VCaP (cell line): Measurements from ENCODE around the gene RNF150.

Source experiments
- H3K27ac ChIP-seq: fragments of 450-650 bp; 2 replicates; pipeline ENCODE4 v1.5.1; 2017
- CTCF ChIP-seq: fragments of 450-650 bp; conservative IDR thresholded peaks from 2 replicates; pipeline ENCODE4 v1.5.1; 2017; ENCODE audit warnings: mild to moderate bottlenecking, moderate library complexity

The RNF150 gene

GRCh38 chr4:140875746-140876452 lies 257.4 kb downstream of the RNF150 start:
- TF ChIP-seq CTCF, result no peak
- no peak overlapping the region for H3K27ac ChIP-seq

- no peak for TF ChIP-seq CTCF
- no peak overlapping the region for H3K27ac ChIP-seq
Measured at GRCh38 chr4:140874056-140874455, 259.2 kb downstream of the RNF150 start.

- no peak overlapping the region for H3K27ac ChIP-seq
- no peak for TF ChIP-seq CTCF
Measured at GRCh38 chr4:140871368-140871767, 261.9 kb downstream of the RNF150 start.

- H3K27ac ChIP-seq, result no peak overlapping the region
- no peak for TF ChIP-seq CTCF
Measured at GRCh38 chr4:140870427-140870826, 262.8 kb downstream of the RNF150 start.

- no peak overlapping the region for H3K27ac ChIP-seq
- TF ChIP-seq CTCF, result no peak
Measured at GRCh38 chr4:140869446-140869845, 263.8 kb downstream of the RNF150 start.

- no peak overlapping the region for H3K27ac ChIP-seq
- no peak for TF ChIP-seq CTCF
Measured at GRCh38 chr4:140867356-140867755, 265.9 kb downstream of the RNF150 start.

- H3K27ac ChIP-seq, result no peak overlapping the region
- TF ChIP-seq CTCF, result no peak
Measured at GRCh38 chr4:140866492-140867005, 266.7 kb downstream of the RNF150 start.
